ENCODE results near the gene SEMA3C.

SEMA3C gene

DNA sequence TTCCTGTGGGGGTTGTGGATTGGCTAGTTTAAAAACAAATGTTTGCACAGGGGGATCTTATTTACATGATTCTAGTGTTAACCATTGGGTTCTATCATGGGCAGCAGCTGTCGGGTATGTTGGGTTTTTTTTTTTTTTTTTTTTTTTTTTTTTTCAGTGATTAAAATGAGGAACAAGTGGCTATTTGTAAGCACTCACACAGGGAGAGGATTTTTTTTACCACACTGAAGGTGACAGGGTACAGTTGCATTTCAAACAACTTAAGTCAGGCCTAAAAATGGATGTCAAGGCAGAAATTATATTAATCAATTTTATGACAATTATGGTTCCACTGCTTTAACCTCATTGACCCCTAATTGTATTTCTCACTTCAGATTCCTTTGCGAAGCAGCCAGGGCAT lies 187.6 kb downstream of the SEMA3C start:
- no peak for DNase-seq

DNA sequence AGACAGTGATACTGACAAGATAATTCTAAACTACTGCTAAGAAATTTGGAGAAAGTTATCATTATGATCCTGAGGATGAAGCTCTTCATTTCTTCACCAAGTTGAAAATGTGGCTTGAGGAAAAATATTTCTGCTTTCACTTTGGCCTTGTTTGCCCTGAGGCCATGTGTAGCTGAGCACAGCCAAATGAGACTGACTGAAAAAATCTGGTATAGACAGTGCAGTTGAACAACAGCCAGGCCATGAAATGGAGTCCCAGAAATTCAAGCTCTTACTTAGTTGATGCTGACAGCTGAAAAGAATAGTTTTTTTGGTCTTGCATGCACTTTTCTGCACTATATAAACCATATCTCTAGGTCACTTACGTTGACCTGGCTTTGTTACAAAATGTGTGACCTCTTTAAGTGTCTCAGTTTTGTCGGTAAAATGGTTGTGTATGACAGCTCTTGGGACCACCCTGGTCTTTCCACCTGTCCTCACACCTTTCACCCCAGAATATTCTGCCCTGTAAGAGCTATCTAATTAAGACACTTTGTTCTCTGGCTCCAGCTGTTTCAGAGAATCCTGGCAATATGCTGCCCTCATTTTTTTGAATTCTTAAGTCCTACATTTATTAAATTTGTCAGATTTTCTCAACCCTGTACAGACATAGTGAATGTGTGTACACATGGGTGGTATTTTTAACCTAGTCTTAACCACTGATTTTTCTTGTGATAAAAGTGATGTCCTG lies 189.1 kb downstream of the SEMA3C start:
- no peak for DNase-seq

DNA sequence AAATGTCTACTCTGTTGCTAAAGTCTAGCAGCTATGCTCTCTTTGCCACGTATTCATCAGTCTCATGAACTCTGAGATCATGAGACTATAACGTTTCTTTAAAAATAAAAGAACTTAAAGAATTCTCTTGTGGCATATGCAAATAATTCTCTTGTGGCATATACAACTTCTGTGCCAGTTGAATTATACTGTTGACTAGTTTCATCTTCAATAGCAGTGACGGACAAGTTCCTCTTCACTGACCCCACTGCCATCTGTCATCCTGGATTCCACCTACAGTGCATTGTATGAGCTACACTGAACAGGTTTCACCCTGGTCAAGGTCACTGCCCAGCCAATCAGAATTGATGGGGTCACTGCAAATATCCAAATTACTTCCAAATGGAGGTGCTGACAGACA lies 192.2 kb downstream of the SEMA3C start:
- DNase-seq, result no peak

DNA sequence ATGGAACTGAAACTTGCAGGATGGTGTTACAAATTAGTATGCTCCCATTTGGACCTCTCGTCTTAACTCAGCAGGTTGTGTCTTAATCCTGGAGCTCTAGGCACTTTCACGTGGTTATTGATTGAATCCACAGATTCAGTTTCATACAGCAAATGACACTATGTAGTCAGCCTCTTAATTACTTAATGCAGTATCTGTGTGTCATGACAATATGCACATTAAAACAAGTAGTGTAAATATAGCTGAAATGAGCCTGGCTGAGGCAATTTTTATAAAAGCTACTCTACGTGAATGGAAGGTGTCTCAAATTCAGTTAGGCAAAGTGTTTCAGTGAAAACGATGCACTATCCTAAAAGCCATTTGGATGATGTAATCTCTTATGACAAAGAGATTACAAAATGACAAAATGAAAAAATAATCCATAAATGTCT lies 193.7 kb downstream of the SEMA3C start:
- no peak for DNase-seq

DNA sequence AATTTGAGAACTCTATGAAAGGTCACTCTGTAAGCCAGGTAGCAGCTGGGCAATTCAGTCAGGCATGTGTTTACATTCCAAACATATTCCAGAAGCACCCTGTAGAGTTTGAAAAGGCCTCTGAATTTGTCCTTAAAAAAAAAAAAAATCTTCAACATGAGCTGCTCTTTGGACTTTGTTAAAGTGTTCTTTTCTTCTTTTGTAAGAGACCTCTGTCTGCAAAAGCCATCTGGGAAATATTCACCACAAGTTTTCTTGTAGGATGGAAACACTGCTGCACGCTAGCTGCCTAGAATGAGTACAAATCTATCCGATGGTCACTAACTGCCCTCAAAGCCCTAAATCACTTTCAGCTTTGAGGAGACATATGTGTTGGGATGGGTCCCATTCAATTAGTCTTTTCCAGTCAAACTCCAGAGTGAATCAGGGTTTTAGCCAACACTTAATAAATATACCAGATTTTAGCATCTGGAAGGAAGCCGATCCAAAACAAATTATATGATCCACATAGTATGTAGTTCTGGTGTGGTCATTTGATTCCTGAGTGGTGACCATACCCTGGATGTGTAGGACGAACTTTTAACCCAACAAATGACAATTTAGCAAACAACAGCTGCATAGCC lies 194.5 kb downstream of the SEMA3C start:
- DNase-seq, result no peak

DNA sequence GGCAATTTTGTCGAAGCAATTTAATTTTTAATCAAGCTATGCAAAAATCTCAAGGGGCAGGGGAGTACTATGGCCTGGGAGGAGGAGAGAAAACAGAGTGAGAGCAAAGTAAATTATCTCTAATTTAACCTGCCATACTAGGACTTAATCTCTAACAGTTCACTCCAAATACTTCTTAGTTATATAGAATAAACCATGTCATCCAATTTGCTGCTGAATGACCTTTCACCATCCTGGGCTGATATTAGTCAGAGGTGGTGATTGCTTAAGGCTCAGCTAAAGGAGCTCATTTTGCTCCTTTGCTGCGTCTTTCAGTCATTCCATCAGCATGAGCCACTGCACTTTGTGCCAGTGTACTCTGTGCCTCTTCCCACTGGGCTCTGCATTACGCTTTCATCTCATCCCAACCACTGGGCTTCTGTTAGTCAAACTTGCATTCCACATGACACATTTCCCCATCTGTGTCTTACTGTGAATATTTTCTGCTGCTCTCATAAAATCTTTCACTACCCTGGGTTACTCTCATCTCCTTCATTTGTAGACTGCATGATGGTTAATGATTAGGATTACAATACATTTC lies 196.1 kb downstream of the SEMA3C start:
- no peak for DNase-seq

DNA sequence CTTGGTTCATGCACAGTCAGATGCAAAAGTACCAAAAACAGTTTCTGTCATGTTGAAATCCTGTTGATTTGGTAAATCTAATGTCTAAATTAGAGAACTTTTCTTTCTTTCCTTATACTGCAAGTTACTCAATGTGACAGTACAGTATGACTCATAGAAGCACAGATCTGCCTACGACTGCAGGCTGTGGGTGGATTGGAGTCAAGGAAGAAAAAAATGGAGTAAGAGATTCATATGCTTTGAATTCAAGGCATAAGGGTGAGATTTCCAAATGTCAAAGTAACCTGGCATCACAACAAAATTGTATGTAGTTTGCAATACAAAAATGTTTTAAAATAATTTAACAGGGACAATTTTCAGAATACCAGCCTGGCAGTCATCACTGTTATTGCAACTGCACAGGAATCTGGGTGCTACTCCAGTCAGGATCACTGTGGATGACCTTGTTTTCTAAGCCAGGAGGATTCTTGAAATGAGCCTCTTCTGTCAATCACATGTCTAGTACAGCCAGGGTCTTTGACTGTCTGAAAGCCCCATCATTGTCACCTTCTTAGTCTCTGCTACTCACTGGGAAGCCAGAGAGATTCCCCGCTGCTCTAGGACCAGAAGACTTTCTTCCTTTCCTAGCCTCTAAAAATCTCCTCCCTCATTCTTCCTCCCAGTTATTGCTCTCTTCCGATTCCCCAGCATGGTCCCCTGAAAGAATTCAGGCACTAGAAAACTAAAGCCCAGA lies 196.8 kb downstream of the SEMA3C start:
- DNase-seq, result no peak

DNA sequence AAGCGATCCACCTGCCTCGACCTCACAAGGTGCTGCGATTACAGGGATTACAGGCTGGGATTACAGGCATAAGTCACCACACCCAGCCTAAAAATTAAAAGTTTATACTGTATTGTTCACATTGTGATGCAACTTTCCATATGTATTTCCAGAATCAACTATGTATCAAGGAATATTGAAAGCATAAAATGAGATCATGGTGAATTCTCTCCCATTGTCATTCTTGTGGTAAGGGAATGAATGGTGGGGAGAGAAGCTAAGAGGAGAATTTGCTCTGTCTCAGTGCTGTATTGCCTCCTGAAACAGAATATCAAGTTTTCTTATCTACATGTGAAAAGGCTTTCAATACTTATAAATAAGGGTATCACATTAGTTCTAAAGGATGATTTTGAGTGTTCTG lies 198.7 kb downstream of the SEMA3C start:
- DNase-seq, result no peak

DNA sequence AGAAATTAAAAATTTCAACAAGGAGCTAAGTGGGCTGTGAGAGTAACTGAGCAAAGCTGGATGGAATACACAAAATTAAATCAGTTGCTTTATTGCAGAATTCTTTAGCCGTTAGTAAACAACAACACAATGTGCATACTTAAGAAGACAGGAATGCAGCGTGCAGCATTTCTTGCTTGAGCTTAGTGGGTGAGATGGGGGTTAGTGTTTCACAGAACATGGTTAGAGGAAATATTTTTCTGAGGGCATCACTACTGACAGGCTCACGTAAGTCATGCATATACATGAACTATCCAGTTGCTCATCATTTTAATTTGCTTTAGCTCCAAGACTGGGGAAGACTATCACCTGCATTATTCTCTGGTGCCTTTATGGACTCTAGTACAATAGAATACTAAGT lies 199.6 kb downstream of the SEMA3C start:
- no peak for DNase-seq

DNA sequence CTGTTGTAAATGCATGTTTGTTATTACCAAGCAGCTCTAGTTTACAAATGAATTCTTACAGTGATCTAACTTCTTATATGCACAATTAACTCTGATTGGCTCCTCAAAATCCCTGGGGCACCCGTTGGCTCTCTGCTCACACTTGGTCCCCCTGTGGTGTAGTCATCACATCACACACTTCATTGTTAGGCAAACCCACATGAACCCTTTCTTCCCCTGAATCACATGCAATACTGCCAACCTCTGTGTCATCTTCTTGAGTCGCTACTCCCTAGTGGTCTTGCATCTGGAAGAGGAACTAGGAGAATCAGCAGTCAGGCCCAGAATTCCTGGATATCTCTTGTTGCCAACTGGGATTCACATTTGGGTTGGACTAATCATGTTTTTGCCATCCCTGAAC lies 207.3 kb downstream of the SEMA3C start:
- no peak for DNase-seq

DNA sequence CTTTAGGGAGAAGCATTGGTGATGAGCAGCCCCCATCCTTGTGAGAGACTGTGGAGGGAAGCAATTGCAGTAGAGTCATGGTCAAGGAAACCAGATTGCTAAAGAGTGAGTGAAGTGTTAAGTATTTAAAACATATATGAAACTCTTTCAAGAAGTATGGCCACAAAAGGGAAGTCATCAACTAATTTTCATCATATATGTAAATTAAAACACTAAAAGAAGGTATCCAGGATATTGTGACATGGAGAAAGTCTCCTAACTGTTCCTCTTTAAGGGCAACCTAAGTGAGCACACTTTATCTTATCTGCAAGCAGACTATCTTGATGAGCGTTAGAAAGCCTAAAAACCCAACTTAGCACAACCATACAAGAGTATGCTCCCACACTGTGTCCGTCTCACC lies 210.7 kb downstream of the SEMA3C start:
- DNase-seq, result no peak

DNA sequence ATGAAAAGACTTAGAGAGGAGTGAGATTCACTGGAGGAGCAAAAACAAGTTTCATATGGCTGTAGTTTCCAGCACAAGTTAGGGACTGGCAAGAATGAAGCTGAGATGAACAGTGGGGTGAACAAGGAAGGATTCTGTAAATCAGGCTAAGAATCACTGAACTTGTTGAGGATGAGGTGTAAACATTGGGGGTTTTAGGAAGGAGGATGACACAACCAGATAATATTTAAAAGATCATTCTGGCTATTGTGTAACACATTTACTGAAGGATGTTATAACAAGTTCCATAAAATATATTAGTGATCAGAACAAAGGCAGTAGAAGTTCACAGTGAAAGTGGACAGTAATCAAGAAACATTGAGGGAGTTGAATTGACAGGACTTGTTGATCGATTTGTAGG lies 211.5 kb downstream of the SEMA3C start:
- DNase-seq, result no peak

DNA sequence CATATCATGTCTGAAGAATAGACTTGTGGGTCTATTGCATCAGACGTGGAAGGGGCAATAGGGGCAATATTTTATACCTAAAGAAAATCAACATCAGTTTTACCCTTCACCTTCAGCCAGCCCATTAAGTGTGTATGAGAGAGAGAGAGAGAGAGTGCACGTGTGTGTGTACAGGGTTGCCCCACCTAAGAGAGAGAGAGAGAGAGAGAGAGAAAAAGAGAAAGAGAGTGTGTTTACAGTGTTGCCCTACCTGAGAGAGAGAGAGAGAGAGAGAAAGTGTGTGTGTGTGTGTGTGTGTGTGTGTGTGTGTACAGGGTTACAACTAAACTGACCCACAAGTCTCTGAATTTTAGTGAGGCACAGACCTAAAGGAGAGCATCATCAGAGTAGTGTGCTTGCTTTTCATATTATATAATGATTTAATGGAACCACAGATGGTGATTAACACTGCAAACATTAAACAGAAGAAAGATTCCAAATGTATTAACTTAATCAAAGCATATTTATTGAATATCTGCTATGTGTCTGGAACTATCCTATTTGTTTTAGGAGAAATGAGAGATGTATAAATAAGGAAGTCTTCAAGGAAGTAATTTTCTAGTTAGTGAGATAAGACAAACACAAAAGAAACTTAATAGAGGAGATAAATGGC lies 213.6 kb downstream of the SEMA3C start:
- no peak for DNase-seq

DNA sequence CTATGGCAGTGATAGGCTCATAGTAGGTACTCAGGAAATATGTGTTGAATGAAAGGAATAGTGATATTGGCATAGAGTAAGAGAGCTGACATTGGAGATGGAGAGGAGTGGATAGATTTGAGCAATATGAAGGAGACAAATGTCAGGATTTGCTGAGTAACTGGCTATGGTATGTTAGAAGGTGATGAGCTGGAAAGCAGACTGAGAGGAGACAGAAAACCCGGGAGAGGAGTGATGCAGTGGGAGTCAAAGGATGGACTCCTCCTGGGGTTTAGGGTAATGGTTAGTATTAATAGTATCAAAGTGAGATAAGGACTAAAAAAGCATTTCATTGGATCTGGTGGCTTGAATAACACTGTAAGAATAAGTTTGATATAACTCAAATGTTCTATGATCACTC lies 215.6 kb downstream of the SEMA3C start:
- no peak for DNase-seq

DNA sequence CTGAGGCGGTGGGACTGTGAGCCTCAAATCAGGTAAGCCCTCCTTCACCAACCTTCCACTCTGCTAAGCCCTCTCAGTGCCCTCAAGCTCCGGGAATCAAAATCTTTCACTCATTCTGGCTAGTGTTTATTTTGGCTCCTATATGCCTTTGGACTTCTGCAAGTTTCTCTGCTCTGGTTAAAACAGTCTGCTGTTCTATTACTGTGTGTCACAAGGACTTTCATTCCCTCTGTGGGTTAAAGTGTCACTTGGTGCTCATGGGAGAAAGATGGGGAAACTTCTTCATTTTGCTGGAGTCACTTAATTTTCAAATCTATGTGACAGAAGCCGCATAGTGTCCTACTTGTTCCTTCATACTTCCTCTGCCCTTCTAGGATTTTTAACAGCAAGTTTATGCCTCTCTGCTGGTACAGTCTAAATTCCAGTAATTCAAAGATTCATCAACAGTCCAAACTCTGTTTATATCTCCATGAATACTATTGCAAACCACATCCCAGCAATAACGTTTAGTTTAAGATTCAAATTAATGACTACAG lies 219.1 kb downstream of the SEMA3C start:
- no peak for DNase-seq

DNA sequence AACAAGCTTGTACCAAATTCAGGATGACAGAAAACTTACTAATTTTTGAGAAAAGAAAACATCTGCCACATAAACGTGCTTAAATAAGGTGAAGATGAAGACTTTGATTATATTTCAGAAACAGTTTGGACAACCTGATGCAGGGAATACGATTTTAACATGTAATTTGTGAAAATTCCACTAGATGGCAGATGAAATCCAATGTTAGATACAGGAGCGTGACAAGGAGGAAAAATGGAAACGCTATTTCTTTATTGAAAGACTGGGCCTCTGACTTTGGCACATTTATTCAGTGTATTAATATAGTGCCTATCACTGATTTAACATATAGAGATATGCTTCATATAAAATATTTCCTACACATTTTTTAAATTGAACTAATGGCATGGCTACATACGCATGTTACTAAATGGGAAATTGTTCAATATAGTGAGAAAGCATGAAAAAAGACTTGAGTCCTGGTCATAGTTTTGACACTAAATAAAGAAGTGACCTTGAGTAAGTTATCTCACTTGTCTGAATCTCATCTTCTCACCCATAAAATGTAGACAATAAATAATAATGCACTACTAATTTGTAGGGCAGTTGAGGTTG lies 219.7 kb downstream of the SEMA3C start:
- DNase-seq, result no peak
